Upper lobe of left lung (tissue), 6 donors: ENCODE data around the gene GUK1. TPM values are rescaled to one million over a fixed set of nuclear protein-coding genes. Genes with fewer than 3 reads are reported as not detected.

Source experiments
- ATAC-seq, 2 donors: fragments of 200-7000 bp; cut with Tn5 transposase; one replicate each; pipeline ENCODE4 v1.9.1; 2022; ENCODE audit warnings: mild to moderate bottlenecking in 2 of 2, moderate library complexity in 2 of 2; ENCODE audit not compliant: low FRiP score in 2 of 2
- DNase-seq, 2 donors: peaks; one replicate each; pipeline ENCODE4 v3.0.0-alpha.2; 2019 to 2020
- H3K27ac ChIP-seq, 4 donors: fragments of 200-600 bp; sonication (generic); one replicate each; pipeline ENCODE4 v1.5.1; 2016 to 2019
- H3K27me3 ChIP-seq, 4 donors: fragments of 200-600 bp; sonication (generic); one replicate each; pipeline ENCODE4 v1.5.1; 2017 to 2019
- H3K36me3 ChIP-seq, 4 donors: fragments of 200-600 bp; sonication (generic); one replicate each; pipeline ENCODE4 v1.5.1; 2016 to 2019
- H3K4me1 ChIP-seq, 4 donors: fragments of 200-600 bp; sonication (generic); one replicate each; pipeline ENCODE4 v1.5.1; 2018 to 2019
- H3K4me3 ChIP-seq, 4 donors: fragments of 200-600 bp; sonication (generic); one replicate each; pipeline ENCODE4 v1.5.1; 2017 to 2019; ENCODE audit warnings: mild to moderate bottlenecking in 2 of 4, moderate library complexity in 1 of 4
- H3K9me3 ChIP-seq, 4 donors: fragments of 200-600 bp; sonication (generic); one replicate each; pipeline ENCODE4 v1.5.1; 2018 to 2019
- EP300 ChIP-seq, 4 donors: sonication (generic); formaldehyde crosslinking; IDR thresholded peaks; one replicate each; pipeline ENCODE4 v1.5.1; 2017; ENCODE audit warnings: antibody characterized with exemption in 4 of 4, control low read depth in 2 of 4
- POLR2A ChIP-seq, 4 donors: fragments of 450-650 bp; IDR thresholded peaks; one replicate each; pipeline ENCODE4 v1.5.1; 2016 to 2017; ENCODE audit warnings: antibody characterized with exemption in 4 of 4, mild to moderate bottlenecking in 2 of 4
- POLR2AphosphoS5 ChIP-seq, 2 donors: sonication (generic); formaldehyde crosslinking; IDR thresholded peaks; one replicate each; pipeline ENCODE4 v1.5.1; 2017; ENCODE audit warnings: antibody characterized with exemption in 2 of 2
- WGBS, 2 donors: methylation state at CpG; one replicate each; pipeline ENCODE4 v1.1.5; 2017 to 2018; 5-methylcytosine and 5-hydroxymethylcytosine counted together
- small RNA-seq, 4 donors: library from RNA; depleted of rRNA; stranded (forward); fragments of <200 nt; gene quantifications; one replicate each; pipeline ENCODE3, GENCODE V24; 2016
- total RNA-seq, 6 donors: library from RNA; depleted of rRNA in 4 of 6; stranded (reverse); fragments of >200 nt in 4 of 6; gene quantifications; one replicate each; pipeline versions ENCODE4 v1.1.0 to v1.2.1, GENCODE V29; 2016 to 2021
- TF ChIP-seq, protein P1 (sequence below), 6 experiments: fragments of 450-650 bp in 4 of 6; fragments of 200-600 bp in 2 of 6; sonication (generic) in 2 of 6; IDR thresholded peaks; one replicate each; pipeline ENCODE4 v1.5.1; 2016 to 2019; ENCODE audit warnings: antibody characterized with exemption in 6 of 6
- donor health status: DM: no; HTN: no; CAD: no; lungs with moderate emphysema.
- donor health status: DM: no; HTN: yes; CAD: no; lungs with severe emphysema.

The GUK1 gene
- total RNA-seq, 6 donors from 2014 or later = 198 to 385 (median 269) TPM

DNA sequence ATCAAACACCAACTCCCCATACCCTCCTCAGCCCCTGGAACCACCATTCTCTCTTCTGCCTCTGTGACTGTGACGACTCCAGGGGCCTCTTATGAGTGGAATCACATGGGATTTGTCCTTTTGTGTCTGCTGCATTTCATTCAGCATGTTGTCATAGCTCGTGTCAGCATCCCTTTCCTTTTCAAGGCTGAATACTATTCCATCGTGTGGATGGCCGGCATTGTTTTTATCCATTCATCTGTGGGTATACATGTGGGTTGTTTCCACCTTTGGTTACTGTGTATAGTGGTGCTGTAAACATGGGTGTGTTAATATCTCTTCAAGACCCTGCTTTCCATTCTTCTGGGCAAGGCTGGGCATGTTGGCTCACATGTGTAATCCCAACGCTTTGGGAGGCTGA is 50.7 kb downstream of the GUK1 start:
- Histone ChIP-seq H3K4me1 (peaks cover 0 to 15% (median 6%) of the 10 kb centered on the region in 4 donors), H3K36me3 (no peaks in the 10 kb centered on the region), H3K4me3 (no peak overlapping the region), H3K27ac (peak overlapping the region in 3 of 4 donors; percentile 47 to 82 (median 72)), H3K27me3 (no peaks in the 10 kb centered on the region), H3K9me3 (no peaks in the 10 kb centered on the region)
- DNase-seq (no peak), ATAC-seq (no peak)
- WGBS, 2 donors = 91 to 96% methylated on average over 5 of the region's 5 CpGs
- no peak for TF ChIP-seq EP300 (IDR thresholded peaks at IDR 0.05)

DNA sequence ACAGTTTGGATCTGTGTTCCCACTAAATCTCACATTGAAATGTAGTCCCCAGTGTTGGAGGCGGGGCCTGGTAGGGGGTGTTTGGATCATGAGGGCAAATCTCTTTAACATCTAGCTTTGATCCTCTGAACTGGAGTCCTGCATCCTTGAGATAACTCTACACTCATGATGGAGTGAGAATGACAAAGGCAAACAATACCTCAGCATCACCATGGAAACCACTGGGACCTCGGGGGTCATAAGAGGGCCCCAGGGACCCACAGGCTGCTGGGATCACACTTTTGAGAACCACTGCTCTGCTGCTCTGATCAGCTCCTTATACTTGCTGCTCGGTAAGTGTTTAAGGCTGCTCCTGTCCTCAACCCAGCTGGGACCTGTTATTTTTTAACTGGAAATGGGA is 54.4 kb downstream of the GUK1 start:
- H3K4me1 ChIP-seq = peaks cover 0 to 15% (median 6%) of the 10 kb centered on the region in 4 donors
- peaks cover 5 to 8% (median 6%) of the 10 kb centered on the region in 4 donors for H3K9me3 ChIP-seq
- peaks cover 0 to 3% (median 0%) of the 10 kb centered on the region in 4 donors for H3K36me3 ChIP-seq
- no peak for ATAC-seq
- DNase-seq = no peak
- 79 to 85% methylated on average over 3 of the region's 3 CpGs for whole genome bisulfite sequencing, 2 donors
- H3K27me3 ChIP-seq = no peaks in the 10 kb centered on the region
- H3K27ac ChIP-seq = no peak overlapping the region
- no peak for TF ChIP-seq POLR2AphosphoS5 (IDR thresholded peaks at IDR 0.05)
- no peak for TF ChIP-seq POLR2A (IDR thresholded peaks at IDR 0.05)
- TF ChIP-seq, protein P1, sequence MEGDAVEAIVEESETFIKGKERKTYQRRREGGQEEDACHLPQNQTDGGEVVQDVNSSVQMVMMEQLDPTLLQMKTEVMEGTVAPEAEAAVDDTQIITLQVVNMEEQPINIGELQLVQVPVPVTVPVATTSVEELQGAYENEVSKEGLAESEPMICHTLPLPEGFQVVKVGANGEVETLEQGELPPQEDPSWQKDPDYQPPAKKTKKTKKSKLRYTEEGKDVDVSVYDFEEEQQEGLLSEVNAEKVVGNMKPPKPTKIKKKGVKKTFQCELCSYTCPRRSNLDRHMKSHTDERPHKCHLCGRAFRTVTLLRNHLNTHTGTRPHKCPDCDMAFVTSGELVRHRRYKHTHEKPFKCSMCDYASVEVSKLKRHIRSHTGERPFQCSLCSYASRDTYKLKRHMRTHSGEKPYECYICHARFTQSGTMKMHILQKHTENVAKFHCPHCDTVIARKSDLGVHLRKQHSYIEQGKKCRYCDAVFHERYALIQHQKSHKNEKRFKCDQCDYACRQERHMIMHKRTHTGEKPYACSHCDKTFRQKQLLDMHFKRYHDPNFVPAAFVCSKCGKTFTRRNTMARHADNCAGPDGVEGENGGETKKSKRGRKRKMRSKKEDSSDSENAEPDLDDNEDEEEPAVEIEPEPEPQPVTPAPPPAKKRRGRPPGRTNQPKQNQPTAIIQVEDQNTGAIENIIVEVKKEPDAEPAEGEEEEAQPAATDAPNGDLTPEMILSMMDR (IDR thresholded peaks at IDR 0.05) = no peak
- no peak for TF ChIP-seq EP300 (IDR thresholded peaks at IDR 0.05)
- H3K4me3 ChIP-seq = no peak overlapping the region

DNA sequence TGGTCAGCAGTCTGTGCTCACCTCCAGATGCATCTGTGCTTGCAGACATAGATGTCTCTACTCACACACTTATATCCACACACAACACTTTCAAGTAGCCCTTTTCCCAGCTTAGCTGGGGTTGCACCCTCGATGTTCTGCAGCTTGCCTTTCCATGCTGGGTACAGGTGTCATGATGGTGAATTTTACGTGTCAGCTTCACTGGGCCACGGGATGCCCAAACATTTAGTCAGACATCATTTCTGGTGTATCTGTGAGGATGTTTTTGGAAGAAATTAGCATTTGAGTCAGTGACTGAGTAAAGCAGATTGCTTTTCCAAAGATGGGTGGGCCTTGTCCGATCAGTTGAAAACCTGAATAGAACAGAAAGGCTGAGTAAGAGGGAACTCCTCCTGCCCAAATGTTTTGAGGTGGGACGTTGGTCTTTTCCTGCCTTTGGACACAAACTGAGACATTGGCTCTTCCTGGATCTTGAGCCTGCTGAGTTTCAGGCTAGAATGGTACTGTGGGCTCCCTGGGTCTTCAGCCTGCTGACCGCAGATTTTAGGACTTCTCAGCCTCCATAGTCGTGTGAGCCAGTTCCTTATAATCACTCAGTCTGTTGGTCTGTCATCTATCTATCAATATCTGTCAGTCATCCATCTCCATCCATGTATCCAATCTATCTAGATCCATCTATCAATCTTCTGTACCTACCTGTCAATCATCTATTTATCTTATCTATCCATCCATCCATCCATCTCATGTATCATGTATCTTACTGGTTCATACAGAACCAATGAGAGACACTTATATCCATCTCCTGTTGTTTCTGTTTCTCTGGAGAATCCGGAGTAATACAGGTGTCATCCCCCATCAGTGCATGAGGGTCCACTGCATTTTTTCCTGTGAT is 55.1 kb downstream of the GUK1 start:
- TF ChIP-seq EP300 (IDR thresholded peaks at IDR 0.05) (no peak), POLR2A (IDR thresholded peaks at IDR 0.05) (no peak), POLR2AphosphoS5 (IDR thresholded peaks at IDR 0.05) (no peak)
- TF ChIP-seq, protein P1 (IDR thresholded peaks at IDR 0.05) = no peak
- H3K4me3 ChIP-seq = no peak overlapping the region
- peaks cover 5 to 10% (median 9%) of the 10 kb centered on the region in 4 donors for H3K9me3 ChIP-seq
- DNase-seq (no peak), ATAC-seq (no peak)
- WGBS, 2 donors = 80 to 84% methylated on average over 8 of the region's 8 CpGs
- peaks cover 0 to 15% (median 6%) of the 10 kb centered on the region in 4 donors for H3K4me1 ChIP-seq
- H3K27ac ChIP-seq = no peak overlapping the region
- peaks cover 0 to 3% (median 0%) of the 10 kb centered on the region in 4 donors for H3K36me3 ChIP-seq
- H3K27me3 ChIP-seq = no peaks in the 10 kb centered on the region

DNA sequence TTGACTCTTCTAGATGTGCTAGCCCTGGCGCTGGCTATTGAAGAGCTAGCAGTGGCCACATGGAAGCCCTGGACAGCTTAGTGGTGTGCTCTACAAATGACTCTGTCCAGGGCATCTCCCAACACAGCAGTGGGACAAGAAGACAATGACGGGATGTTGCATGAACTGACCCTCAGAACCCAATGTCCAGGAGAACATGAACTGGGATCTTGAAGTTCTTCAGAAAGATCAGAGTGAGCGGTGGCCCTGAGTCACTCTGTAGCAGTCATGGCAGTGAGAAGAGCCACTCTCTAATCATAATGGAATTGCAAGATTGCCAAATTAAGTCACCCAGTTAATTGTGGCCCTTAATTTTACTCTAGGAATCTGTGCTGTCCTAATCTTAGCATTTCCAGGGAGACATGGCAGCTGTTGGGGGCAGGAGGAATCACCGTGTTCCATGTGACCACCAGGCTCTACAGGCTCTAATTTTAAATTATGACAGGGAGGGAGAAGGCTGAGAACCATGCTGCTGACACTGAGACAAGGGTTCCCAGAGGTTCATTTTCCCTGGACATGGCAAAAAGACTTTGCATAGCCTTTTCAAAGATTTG is 57.6 kb downstream of the GUK1 start:
- TF ChIP-seq EP300 (IDR thresholded peaks at IDR 0.05) = no peak
- TF ChIP-seq, protein P1 (IDR thresholded peaks at IDR 0.05) = no peak
- TF ChIP-seq POLR2AphosphoS5 (IDR thresholded peaks at IDR 0.05) = no peak
- no peak for TF ChIP-seq POLR2A (IDR thresholded peaks at IDR 0.05)
- Histone ChIP-seq H3K36me3 (peaks cover 0 to 3% (median 0%) of the 10 kb centered on the region in 4 donors), H3K27ac (no peak overlapping the region), H3K27me3 (no peaks in the 10 kb centered on the region), H3K4me3 (no peak overlapping the region), H3K9me3 (peaks cover 5 to 10% (median 9%) of the 10 kb centered on the region in 4 donors), H3K4me1 (peaks cover 0 to 6% (median 1%) of the 10 kb centered on the region in 4 donors)
- WGBS, 2 donors = 93 to 95% methylated on average over 4 of the region's 4 CpGs
- no peak for ATAC-seq
- DNase-seq = no peak

Small RNAs within 50 kb of the gene (small RNA-seq; reads per million reads assigned to genes)
- gene AL359510.1 = 0 reads per million in 4 donors

Other genes starting within 250 kb of the GUK1 start
- 10 to 100 TPM in 4 of 6 donors, 1 to 10 TPM in 2; 4.2 to 15.5 (median 10.9) TPM for gene WNT9A, start 192.3 kb upstream of the GUK1 start, total RNA-seq
- gene WNT3A, start 133.3 kb upstream of the GUK1 start, total RNA-seq = 10 to 100 TPM in 2 of 6 donors, 1 to 10 TPM in 4; 1.0 to 19.6 (median 6.4) TPM
- 100 to 1,000 TPM; 157 to 487 (median 374) TPM for gene ARF1, start 57.6 kb upstream of the GUK1 start, total RNA-seq
- 10 to 100 TPM; 12.8 to 34.6 (median 17.8) TPM for gene C1orf35, start 37.0 kb upstream of the GUK1 start, total RNA-seq
- 100 to 1,000 TPM in 1 of 6 donors, 10 to 100 TPM in 5; 42.4 to 161 (median 60.1) TPM for gene MRPL55, start 31.0 kb upstream of the GUK1 start, total RNA-seq
- 1 to 10 TPM; 1.4 to 8.7 (median 2.0) TPM for gene GJC2, start 9.7 kb downstream of the GUK1 start, total RNA-seq
- 10 to 100 TPM in 4 of 6 donors, 1 to 10 TPM in 2; 6.1 to 19.3 (median 13.9) TPM for gene IBA57, start 25.5 kb downstream of the GUK1 start, total RNA-seq
- 100 to 1,000 TPM in 1 of 6 donors, 10 to 100 TPM in 5; 15.7 to 160 (median 47.0) TPM for gene OBSCN, start 67.8 kb downstream of the GUK1 start, total RNA-seq